IPS DF 4.7 (cell line): Measurements from ENCODE around the gene ZNF783.
A peak's percentile ranks its signal among the peaks of the same experiment; 100 is the strongest.

Experiments used
- DNase-seq: peaks from one replicate; pipeline ENCODE4 v3.0.0-alpha.2; 2013; ENCODE audit warnings: low spot score; ENCODE audit errors: extremely low read depth

The ZNF783 gene

GRCh38 chr7:149281508-149282330, 19.7 kb downstream of the ZNF783 start:
- no peak for DNase-seq

GRCh38 chr7:149282331-149282655, 20.3 kb downstream of the ZNF783 start:
- DNase-seq, result no peak

- DNase-seq, result no peak
Observed at GRCh38 chr7:149283321-149283720, 21.3 kb downstream of the ZNF783 start.

GRCh38 chr7:149284343-149284742, 22.3 kb downstream of the ZNF783 start:
- DNase-seq, result no peak

GRCh38 chr7:149284850-149285585, 23.0 kb downstream of the ZNF783 start:
- peak; percentile 68 for DNase-seq

GRCh38 chr7:149285603-149286002, 23.6 kb downstream of the ZNF783 start:
- DNase-seq, result no peak

GRCh38 chr7:149286811-149287400, 24.9 kb downstream of the ZNF783 start:
- no peak for DNase-seq

- no peak for DNase-seq
Observed at GRCh38 chr7:149287622-149288021, 25.6 kb downstream of the ZNF783 start.

GRCh38 chr7:149289262-149289661, 27.3 kb downstream of the ZNF783 start:
- DNase-seq, result no peak

GRCh38 chr7:149289856-149290255, 27.9 kb downstream of the ZNF783 start:
- no peak for DNase-seq

GRCh38 chr7:149291036-149291780, 29.2 kb downstream of the ZNF783 start:
- DNase-seq, result no peak

- no peak for DNase-seq
Observed at GRCh38 chr7:149291781-149292461, 29.9 kb downstream of the ZNF783 start.

GRCh38 chr7:149292462-149292823, 30.4 kb downstream of the ZNF783 start:
- no peak for DNase-seq

GRCh38 chr7:149293338-149293737, 31.3 kb downstream of the ZNF783 start:
- no peak for DNase-seq

- DNase-seq, result no peak
Observed at GRCh38 chr7:149293946-149294633, 32.1 kb downstream of the ZNF783 start.

- DNase-seq, result no peak
Observed at GRCh38 chr7:149294634-149295480, 32.9 kb downstream of the ZNF783 start.

- no peak for DNase-seq
Observed at GRCh38 chr7:149295481-149295850, 33.5 kb downstream of the ZNF783 start.

- DNase-seq, result no peak
Observed at GRCh38 chr7:149296368-149296767, 34.4 kb downstream of the ZNF783 start.

GRCh38 chr7:149297034-149297755, 35.2 kb downstream of the ZNF783 start:
- DNase-seq, result no peak
